BLaER1 treated with 17β-estradiol and CSF1 and Interleukin-3, amounts not matched to agents 10 nM and 100 nM (cell line): ENCODE results near the gene MMP15.
A peak's percentile ranks its signal among the peaks of the same experiment; 100 is the strongest.
"Not testable (repeated sequence)": the region's sequence is repeated elsewhere in the genome, so short reads cannot be mapped to it uniquely, and the experiment has no call there.

Experiments
- H3K27ac ChIP-seq, 11 experiments: shearing (Covaris generic); formaldehyde crosslinking; 2 replicates each; pipeline ENCODE4 v1.8.1; 2022
- H3K27me3 ChIP-seq, 11 experiments: shearing (Covaris generic); formaldehyde crosslinking; 2 replicates each; pipeline ENCODE4 v1.8.1; 2022
- H3K36me3 ChIP-seq, 11 experiments: shearing (Covaris generic); formaldehyde crosslinking; 2 replicates each; pipeline ENCODE4 v1.8.1; 2022
- H3K4me1 ChIP-seq, 10 experiments: shearing (Covaris generic); formaldehyde crosslinking; 2 replicates each; pipeline ENCODE4 v1.8.1; 2022
- H3K4me2 ChIP-seq, 11 experiments: shearing (Covaris generic); formaldehyde crosslinking; 2 replicates each; pipeline ENCODE4 v1.8.1; 2022
- H3K4me3 ChIP-seq, 10 experiments: shearing (Covaris generic); formaldehyde crosslinking; 2 replicates each; pipeline ENCODE4 v1.8.1; 2022
- H3K9ac ChIP-seq, 11 experiments: shearing (Covaris generic); formaldehyde crosslinking; 2 replicates each; pipeline ENCODE4 v1.8.1; 2022
- H3K9me3 ChIP-seq, 11 experiments: shearing (Covaris generic); formaldehyde crosslinking; replicated peaks in 1 of 11; 2 replicates each; pipeline ENCODE4 v1.8.1; 2022
- H4K20me1 ChIP-seq, 11 experiments: shearing (Covaris generic); formaldehyde crosslinking; 2 replicates each; pipeline ENCODE4 v1.8.1; 2022
- Cebpa-rat ChIP-seq, 11 experiments: shearing (Covaris generic); IDR thresholded peaks; 2 replicates each; pipeline ENCODE4 v1.8.1; 2022

The MMP15 gene

DNA sequence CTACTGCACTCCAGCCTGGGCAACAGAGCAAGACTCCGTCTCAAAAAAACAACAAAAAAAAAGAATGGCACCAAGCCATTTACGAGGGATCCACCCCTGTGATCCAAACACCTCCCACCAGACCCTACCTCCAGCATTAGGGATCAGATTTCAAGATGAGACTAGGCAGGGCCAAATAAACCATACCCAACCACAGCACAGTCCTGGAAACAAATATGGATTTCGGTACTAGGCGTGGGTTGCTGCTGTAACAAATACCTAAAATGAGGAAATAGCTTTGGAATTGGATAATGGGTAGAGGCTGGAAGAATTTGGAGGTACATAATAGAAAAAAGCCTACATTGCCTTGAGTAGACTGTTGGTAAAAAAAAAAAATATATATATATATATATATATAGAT, 49.1 kb downstream of the MMP15 start:
- H3K27me3 ChIP-seq, result no peaks in the 10 kb centered on the region
- peaks cover 1 to 3% (median 2%) of the 10 kb centered on the region in 10 experiments; a peak in 18 of 20 replicates for H3K4me1 ChIP-seq
- no peaks in the 10 kb centered on the region for H4K20me1 ChIP-seq
- no peak overlapping the region for H3K4me3 ChIP-seq
- H3K9ac ChIP-seq, result no peak overlapping the region
- H3K36me3 ChIP-seq, result no peaks in the 10 kb centered on the region
- H3K4me2 ChIP-seq, result no peak overlapping the region
- peaks cover 8 to 34% (median 23%) of the 10 kb centered on the region in 11 experiments; a peak in 21 of 22 replicates for H3K9me3 ChIP-seq
- H3K27ac ChIP-seq, result no peak overlapping the region
- no peak for TF ChIP-seq Cebpa-rat (IDR thresholded peaks at IDR 0.05)

DNA sequence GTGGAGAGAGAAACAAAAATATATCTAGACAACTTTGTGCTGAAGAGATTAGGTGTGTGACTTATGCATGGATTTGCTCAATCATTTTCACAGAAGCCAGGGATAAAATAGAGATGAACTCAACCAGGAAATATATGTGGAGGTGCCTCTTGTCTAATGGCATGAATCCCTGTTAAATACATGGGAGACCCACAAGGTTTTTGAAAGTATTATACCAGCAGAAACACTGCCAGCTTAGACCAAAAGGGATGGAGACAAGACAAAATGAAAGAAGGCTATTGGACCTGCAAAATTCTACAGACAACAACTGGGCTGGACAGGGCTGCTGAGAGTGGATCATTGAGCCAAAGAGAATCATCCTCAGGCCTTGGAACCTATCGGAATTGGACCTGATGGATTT, 51.0 kb downstream of the MMP15 start:
- Histone ChIP-seq H3K36me3 (no peaks in the 10 kb centered on the region), H3K4me1 (peaks cover 20 to 22% (median 20%) of the 10 kb centered on the region in 10 experiments), H3K9me3 (peaks cover 8 to 34% (median 23%) of the 10 kb centered on the region in 11 experiments; a peak in 21 of 22 replicates), H4K20me1 (no peaks in the 10 kb centered on the region), H3K4me2 (no peak overlapping the region), H3K27me3 (no peaks in the 10 kb centered on the region), H3K9ac (no peak overlapping the region), H3K4me3 (no peak overlapping the region), H3K27ac (no peak overlapping the region)
- TF ChIP-seq Cebpa-rat (IDR thresholded peaks at IDR 0.05), result no peak

DNA sequence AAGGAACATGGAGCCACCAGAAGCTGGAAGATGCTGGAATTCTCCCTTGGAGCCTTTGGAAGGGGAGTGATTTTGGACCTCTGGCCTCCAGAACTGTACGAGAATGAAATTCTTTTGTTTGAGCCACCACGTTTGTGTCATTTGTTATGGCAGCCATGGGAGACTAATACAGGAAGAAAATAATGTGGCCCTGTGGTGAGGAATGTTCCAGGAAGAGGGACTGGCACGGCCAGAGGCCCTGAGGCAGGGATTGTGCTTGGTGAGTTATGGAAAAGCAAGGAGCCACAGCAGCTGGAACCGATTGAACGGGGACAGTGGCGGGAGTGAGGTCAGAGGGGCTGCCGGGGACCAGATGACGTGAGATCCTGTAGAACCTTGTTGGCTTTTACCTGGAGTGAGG, 52.2 kb downstream of the MMP15 start:
- Histone ChIP-seq H4K20me1 (no peaks in the 10 kb centered on the region), H3K9me3 (peaks cover 8 to 30% (median 23%) of the 10 kb centered on the region in 11 experiments; a peak in 21 of 22 replicates)

DNA sequence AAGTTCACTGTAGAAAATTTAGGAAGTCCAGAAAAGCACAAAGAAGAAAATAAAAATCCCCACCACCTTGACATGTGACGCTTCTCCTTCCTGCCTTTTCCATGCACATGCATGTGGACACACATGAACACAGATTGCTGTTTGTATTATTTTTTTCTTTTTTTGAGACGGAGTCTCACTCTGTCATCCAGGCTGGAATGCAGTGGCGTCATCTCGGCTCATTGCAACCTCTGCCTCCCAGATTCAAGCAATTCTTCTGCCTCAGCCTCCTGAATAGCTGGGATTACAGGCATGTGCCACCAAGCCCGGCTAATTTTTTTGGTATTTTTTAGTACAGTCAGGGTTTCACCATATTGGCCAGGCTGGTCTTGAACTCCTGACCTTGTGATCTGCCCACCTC, 55.1 kb downstream of the MMP15 start:
- Histone ChIP-seq H3K4me1 (peaks cover 22 to 52% (median 48%) of the 10 kb centered on the region in 10 experiments), H3K9me3 (peaks cover 8 to 25% (median 22%) of the 10 kb centered on the region in 11 experiments; a peak in 21 of 22 replicates), H3K9ac (peak overlapping the region in 2 of 11 experiments; percentile 54 to 66; a peak in 2 of 22 replicates), H3K27ac (0 out of 22 replicates have a peak overlapping the region, but pooled peaks of 1 of the 11 experiments have one; percentile 57), H3K4me2 (peak overlapping the region; percentile 67 to 100 (median 92); a peak in 21 of 22 replicates)
- not testable (repeated sequence) for H3K27me3 ChIP-seq, H3K36me3 ChIP-seq, H4K20me1 ChIP-seq, H3K4me3 ChIP-seq

More for the DNA sequence above, 52.2 kb downstream of the MMP15 start:
- H3K27me3 ChIP-seq, result no peaks in the 10 kb centered on the region
- no peak overlapping the region for H3K27ac ChIP-seq
- H3K4me1 ChIP-seq, result peaks cover 22 to 33% (median 31%) of the 10 kb centered on the region in 10 experiments
- no peak for TF ChIP-seq Cebpa-rat (IDR thresholded peaks at IDR 0.05)
- H3K4me3 ChIP-seq, result no peak overlapping the region
- no peaks in the 10 kb centered on the region for H3K36me3 ChIP-seq
- no peak overlapping the region for H3K4me2 ChIP-seq
- H3K9ac ChIP-seq, result no peak overlapping the region

DNA sequence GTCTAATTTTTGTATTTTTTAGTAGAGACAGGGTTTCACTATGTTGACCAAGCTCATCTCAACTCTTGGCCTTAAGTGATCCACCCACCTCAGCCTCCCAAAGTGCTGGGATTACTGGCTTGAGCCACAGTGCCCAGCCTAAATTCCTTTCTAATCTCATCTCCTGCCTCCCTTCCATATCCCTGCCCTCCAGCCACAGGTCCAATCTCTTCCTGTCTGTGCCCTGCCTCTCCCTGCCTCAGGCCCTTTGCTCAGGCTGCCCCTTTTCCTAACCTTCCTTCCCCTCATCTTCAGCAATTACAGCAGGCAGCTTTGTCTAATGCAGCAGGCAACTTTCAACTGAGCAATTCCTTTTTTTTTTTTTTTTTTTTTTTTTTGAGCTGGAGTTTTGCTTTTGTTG, 56.8 kb downstream of the MMP15 start:
- Histone ChIP-seq H4K20me1 (no peaks in the 10 kb centered on the region), H3K9me3 (peaks cover 0 to 8% (median 5%) of the 10 kb centered on the region in 11 experiments; a peak in 15 of 22 replicates), H3K27me3 (no peaks in the 10 kb centered on the region), H3K4me1 (peaks cover 22 to 61% (median 51%) of the 10 kb centered on the region in 10 experiments), H3K4me2 (peak overlapping the region in 8 of 11 experiments; percentile 90 to 100 (median 96); a peak in 14 of 22 replicates), H3K9ac (no peak overlapping the region), H3K27ac (no peak overlapping the region), H3K36me3 (no peaks in the 10 kb centered on the region), H3K4me3 (no peak overlapping the region)
- TF ChIP-seq Cebpa-rat (IDR thresholded peaks at IDR 0.05), result no peak

DNA sequence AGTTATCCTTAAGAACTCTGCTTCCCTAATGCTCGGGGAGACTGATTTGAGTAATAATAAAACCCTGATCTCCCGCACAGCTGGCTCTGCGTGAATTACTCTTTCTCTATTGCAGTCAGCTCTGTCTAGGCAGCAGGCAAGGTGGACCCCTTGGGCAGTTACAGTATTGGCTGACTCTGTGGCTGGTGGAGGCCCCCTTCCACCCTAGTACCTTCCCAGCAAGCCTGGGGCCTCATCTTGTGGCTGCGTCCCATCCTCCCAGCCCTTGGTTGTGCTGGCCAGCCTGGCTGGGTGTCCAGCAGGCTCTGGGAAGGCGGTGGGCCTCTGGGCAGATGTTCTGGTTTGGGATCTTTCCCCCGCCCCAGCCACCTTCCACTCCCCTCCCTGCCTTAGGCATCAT, 59.1 kb downstream of the MMP15 start:
- peaks cover 20 to 66% (median 55%) of the 10 kb centered on the region in 10 experiments for H3K4me1 ChIP-seq
- no peak overlapping the region for H3K4me3 ChIP-seq
- H3K9ac ChIP-seq, result no peak overlapping the region
- H3K9me3 ChIP-seq, result peaks cover 0 to 4% (median 0%) of the 10 kb centered on the region in 11 experiments; a peak in 2 of 22 replicates
- TF ChIP-seq Cebpa-rat (IDR thresholded peaks at IDR 0.05), result no peak
- no peaks in the 10 kb centered on the region for H3K27me3 ChIP-seq
- no peaks in the 10 kb centered on the region for H3K36me3 ChIP-seq
- H3K27ac ChIP-seq, result no peak overlapping the region
- no peaks in the 10 kb centered on the region for H4K20me1 ChIP-seq
- H3K4me2 ChIP-seq, result peak overlapping the region in 6 of 11 experiments; percentile 7 to 42 (median 28); a peak in 9 of 22 replicates

DNA sequence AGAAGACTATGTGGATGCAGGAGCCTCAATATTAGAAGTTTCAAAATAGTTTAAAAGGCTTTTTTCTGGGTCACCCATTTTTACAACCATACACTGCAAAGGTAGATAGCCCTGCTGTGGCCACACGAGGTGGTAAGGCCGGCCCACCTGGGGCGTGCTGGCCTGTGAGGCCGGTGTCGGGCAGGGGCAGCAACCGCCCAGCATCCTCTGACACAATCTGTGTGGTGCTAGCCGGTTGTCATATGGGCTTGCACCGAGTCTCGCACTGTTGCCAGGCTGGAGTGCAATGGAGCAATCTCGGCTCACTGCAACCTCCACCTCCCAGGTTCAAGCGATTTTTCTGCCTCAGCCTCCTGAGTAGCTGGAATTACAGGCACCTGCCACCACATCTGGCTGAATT, 59.6 kb downstream of the MMP15 start:
- H3K27ac ChIP-seq, result no peak overlapping the region
- no peak overlapping the region for H3K9ac ChIP-seq
- no peak overlapping the region for H3K4me3 ChIP-seq
- no peak for TF ChIP-seq Cebpa-rat (IDR thresholded peaks at IDR 0.05)
- peak overlapping the region in 6 of 11 experiments; percentile 7 to 42 (median 32); a peak in 10 of 22 replicates for H3K4me2 ChIP-seq
- no peaks in the 10 kb centered on the region for H3K27me3 ChIP-seq
- peaks cover 15 to 61% (median 50%) of the 10 kb centered on the region in 10 experiments for H3K4me1 ChIP-seq
- no peaks in the 10 kb centered on the region for H4K20me1 ChIP-seq
- no peaks in the 10 kb centered on the region for H3K36me3 ChIP-seq
- peaks cover 0 to 4% (median 0%) of the 10 kb centered on the region in 11 experiments; a peak in 2 of 22 replicates for H3K9me3 ChIP-seq

DNA sequence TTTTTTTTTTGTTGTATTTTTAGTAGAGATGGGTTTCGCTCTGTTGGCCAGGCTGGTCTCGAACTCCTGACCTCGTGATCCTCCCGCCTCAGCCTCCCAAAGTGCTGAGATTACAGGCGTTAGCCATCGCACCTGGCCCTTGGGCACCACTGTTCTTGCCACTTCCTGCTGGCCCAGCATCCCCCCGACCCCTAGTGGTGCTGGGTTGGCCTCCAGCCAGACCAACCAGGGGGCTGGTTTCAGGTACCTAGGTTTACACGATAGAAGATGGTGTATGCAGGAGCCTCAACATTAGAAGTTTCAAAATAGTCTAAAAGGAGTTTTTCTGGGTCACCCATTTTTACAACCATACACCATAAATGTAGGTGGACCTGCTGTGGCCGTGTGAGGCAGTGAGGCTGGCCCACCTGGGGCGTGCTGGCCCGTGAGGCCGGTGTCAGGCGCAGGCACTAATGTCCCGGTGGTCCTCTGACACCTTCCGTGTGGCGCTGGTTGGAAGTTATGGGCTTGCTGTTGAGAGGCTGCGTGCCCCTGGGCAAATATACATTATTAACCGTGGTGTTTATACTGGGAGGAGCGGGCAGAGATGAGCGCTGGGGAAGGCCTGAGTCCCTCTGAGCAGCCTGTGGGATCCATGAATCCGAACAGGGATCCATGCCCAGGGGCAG, 60.2 kb downstream of the MMP15 start:
- Histone ChIP-seq H4K20me1 (no peaks in the 10 kb centered on the region), H3K4me3 (no peak overlapping the region), H3K4me2 (peak overlapping the region in 5 of 11 experiments; percentile 25 to 42 (median 33); a peak in 9 of 22 replicates), H3K36me3 (no peaks in the 10 kb centered on the region), H3K27me3 (no peaks in the 10 kb centered on the region), H3K9ac (no peak overlapping the region), H3K9me3 (peaks cover 0 to 4% (median 0%) of the 10 kb centered on the region in 11 experiments; a peak in 2 of 22 replicates), H3K4me1 (peaks cover 10 to 55% (median 44%) of the 10 kb centered on the region in 10 experiments), H3K27ac (no peak overlapping the region)
- TF ChIP-seq Cebpa-rat (IDR thresholded peaks at IDR 0.05), result no peak

DNA sequence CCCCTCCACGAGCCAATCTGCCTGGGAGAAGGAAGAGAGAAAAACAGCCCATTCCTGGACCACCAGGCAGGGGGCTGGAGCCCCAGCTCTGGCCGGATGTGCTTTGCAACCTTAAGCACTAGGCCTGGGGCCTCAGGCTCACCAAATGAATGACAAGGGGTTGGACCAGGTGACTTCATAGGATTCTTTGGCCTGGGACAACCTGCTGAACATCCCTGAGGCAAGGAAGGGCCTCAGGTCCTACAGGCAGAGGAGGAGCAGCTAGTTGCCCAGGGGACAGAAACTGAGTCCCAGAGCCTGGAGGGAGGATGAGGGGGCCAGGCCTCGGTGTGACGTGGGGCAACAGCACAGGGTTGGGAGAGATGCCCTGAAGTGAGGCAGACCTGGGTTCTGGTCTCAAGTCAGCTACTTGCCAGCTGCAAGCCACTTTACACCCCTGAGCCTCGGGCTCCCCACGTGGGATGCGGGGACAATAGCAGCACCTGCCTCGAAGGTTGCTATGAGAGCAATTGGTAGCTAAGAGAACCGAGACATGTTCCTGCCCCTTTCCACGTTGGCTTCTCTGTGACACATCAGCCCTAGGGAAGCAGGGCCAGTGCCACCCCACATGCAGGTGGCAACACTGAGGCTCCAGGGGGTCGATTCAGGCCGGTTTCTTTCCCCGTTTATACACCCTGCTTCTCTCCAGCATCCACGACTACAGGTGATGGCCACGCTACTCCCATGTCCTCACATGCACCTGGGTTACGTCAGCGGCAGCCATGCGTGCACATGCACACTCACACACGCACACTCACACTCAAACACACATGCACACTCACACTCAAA, 61.0 kb downstream of the MMP15 start:
- no peak for TF ChIP-seq Cebpa-rat (IDR thresholded peaks at IDR 0.05)
- H4K20me1 ChIP-seq, result no peaks in the 10 kb centered on the region
- no peak overlapping the region for H3K27ac ChIP-seq
- peaks cover 1 to 47% (median 36%) of the 10 kb centered on the region in 10 experiments; a peak in 19 of 20 replicates for H3K4me1 ChIP-seq
- H3K4me2 ChIP-seq, result no peak overlapping the region
- peaks cover 0 to 4% (median 0%) of the 10 kb centered on the region in 11 experiments; a peak in 2 of 22 replicates for H3K9me3 ChIP-seq
- H3K27me3 ChIP-seq, result no peaks in the 10 kb centered on the region
- H3K9ac ChIP-seq, result no peak overlapping the region
- H3K4me3 ChIP-seq, result no peak overlapping the region
- no peaks in the 10 kb centered on the region for H3K36me3 ChIP-seq
